NCI-H1048 (cell line): Measurements from ENCODE around the gene SIK2.

Experiments
- DNase-seq: peaks from one replicate; lab custom pipeline; 2025; lab: John Stamatoyannopoulos, UW

Gene SIK2

DNA sequence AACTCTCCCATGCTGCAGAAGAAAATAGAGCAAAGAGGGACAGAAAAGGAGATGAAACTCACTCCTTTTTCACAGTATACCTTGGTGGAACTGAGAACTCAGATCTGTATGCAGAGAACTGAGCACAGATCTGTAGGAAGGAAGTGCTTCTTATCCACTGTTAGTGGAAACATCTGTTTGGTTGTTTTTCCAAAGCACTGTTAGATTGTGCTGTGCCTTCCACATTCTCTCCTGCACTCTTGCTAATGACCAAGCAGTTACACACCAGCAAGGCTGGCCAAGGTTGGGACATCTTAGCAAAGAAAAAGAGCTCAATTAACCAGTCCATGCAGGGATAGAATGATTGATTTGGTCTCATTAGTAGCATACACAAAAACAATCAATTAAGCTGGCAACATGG lies 20.1 kb upstream of the SIK2 start:
- DNase-seq, result no peak

DNA sequence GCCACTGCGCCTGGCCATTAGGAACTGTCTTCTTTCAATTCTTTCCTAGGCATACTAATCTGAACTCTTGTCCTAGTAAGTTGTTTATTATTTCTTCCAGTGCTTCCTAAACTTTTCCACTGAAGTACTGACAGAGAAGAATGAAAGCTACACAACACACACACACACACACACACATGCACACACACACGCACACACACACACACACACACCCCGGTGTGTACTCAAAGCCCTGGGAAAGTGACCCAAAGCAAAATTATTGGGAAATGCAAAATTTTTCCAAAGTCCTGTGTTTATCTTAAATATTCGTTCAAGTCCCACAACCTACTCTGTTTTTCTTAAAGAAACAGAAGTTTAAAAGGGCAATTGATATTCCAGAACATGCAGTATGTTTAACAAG lies 19.4 kb upstream of the SIK2 start:
- DNase-seq, result no peak

- DNase-seq, result no peak
Observed at GRCh38 chr11:111585371-111585770, 16.9 kb upstream of the SIK2 start.

GRCh38 chr11:111586388-111586831 lies 15.8 kb upstream of the SIK2 start:
- DNase-seq, result no peak

DNA sequence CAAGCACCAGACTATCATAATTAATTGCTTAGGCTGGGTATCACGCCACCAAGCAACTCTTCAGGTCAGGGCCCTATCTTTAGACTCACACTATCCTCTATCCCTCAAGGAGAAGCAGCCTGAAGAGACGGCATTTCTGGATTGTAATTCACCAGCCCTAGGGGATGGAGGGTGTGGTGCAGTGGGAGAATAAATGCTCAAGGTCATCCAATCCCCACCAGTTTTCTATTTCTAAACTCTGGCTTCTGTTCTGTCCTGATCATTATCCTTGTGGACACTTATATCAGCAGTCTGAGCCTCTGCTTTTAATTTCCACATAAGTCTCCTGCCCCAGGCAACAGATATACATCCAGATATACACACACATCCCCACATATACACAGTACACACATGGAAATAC lies 13.1 kb upstream of the SIK2 start:
- DNase-seq, result no peak

DNA sequence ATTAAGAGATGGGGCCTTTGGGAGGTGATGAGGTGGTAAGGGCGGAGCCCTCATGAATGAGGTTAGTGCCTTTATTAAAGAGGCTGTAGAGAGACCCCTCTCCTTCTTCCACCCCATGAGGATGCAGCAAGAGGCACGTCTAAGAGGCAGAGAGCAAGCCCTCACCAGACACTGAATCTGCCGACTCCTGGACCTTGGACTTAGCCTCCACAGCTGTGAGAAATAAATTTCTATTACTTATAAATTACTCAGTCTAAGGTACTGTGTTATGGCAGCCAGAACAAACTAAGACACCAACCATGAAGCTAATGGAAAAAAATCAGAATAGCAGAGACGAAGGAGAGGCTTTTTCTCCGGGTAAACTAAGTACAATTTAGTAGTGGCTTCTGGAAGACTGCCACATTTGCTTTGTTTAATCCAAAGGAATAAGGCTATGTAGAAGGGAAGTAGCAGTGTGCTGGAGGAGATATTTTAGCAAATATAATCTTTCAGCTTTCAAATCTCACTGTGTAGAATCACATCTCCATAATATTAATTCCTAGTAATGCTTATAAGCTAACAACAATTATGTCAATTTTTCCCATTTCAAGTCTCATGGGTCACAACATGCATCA lies 12.3 kb upstream of the SIK2 start:
- no peak for DNase-seq

DNA sequence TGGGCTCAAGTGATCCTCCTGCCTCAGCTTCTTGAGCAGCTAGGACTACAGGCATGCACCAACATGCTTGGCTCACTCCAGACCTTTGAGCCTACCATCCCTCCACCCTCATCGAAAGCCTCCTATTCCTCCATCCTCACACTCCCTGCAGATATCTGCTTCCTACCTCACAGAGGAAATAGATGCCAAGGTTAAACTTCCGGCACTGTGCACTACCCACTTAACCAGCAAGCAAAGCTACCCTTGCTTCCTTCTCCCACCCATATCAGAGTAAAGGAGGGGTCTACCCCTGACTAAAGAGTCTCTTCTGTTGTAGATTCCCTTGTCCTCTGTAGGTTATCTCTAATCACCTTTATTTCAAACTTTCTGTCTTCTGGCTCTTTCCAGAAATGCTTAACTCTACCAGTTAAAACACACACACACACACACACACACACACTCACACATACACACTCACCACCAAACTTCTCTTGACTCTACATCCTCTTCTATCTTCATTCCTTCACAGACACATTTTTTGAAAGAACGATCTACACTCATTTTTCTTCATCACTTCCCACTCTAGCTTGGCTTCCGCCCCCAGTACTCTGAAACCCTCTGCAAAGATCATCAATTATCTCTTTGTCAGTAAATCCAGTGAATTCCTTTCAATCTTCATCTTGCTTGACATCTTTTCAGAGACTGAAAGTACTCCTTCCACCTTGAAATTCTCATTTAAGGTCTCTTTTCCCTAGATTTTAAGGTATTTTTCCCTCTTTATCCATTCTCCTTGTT lies 10.9 kb upstream of the SIK2 start:
- DNase-seq, result no peak

DNA sequence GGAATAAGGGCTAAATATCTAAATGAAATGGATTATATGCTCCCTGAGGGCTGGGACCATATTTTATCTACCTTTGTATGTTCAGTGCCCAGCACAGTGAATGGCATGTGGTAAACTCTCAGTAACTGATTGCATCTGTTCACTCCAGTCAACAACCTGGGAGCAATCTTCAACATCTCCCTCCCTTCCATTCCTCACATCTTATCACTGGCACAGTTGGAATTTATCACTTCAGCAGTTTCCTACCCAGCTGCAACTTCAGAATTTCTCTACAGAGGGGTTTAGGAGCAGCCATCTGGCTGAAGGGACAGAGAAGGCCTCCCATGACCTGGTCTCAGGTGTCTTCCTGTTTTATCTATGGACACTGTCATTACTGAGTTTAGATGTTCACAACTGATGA lies 9.8 kb upstream of the SIK2 start:
- no peak for DNase-seq

DNA sequence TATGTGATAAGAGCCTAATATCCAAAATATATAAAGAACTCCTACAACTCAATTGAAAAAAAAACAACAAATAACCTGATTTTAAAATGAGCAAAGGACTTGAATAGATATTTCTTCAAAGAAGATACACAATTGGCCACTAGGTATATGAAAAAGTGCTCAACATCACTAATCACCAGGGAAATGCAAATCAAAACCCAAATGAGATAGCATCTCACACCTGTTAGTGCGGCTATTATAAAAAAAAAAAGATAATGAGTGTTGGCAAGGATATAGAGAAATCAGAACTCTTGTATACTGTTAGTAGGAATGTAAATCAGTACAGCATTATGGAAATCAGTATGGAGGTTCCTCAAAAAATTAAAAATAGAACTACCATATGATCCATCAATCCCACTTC lies 5.9 kb upstream of the SIK2 start:
- DNase-seq, result no peak

GRCh38 chr11:111598148-111598547 lies 4.1 kb upstream of the SIK2 start:
- DNase-seq, result no peak

DNA sequence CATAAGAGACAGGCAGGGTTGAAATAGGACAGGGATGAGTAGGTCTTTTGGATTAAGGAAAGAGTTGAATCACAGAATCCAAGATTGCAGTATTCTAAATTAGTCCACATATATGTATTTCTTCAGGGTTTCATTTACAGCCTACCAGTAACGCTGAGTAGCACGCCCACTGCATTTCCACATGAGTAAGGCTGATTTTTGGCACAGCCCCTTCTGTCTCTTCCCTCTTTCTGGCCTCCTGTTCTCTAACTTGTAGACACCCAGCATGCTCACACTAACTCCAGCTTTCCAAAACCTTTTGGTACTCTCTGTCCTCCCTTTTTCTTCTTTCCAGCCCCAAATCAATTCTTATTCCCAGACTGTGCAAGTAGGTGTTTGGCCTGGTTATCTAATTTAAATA lies 3.7 kb upstream of the SIK2 start:
- DNase-seq, result no peak

DNA sequence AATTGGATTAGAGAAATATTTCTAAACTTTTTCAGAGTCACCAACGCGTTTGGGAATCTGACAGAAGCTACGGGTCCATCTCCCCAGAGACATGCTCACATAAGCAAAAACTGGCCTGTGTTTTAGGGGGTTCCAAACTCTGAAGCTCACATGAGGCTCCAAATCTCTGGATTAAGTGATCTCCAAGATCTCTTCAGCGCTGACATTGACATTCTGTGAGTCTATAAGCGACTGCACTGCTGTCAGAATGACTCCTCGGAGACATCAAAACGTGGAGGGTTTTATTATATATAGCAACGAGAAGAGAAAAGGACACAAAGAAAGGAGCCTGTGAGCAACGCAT lies 642 bp upstream of the SIK2 start:
- no peak for DNase-seq

DNA sequence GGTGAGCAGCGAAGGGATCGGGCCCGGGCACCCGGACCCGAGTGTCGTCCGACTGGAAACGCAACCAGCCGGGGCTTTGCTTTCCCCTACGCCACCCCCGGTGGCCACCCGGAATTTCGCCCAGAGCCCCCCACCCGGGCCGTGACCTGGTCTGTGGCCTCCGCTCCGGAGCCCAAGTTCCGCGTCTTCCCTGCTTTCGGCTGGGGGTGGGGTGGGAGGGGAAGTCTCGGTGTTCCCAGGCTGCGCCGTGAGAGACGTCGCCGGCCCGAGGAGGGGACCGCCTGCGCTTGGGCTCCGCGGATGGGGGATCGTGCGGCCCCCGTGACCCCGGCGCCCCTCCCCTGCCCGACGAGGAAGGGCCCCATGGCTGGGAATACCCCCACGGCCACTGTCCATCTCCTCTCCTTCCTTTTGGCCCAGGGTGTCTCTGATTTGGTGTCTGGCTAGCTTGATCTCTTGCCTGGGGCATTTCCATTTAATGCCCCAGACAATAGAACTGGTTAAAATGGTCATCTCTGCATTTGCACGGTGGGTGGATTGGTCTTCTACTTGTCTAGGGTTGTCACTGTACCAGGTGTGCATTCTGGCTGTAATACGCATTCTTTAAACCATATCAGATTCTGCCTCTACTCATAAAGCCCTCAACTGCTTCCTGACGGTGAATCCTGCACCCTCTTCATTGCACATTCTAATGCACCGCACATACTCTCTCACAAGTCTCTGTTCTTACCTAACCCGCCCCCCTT lies 789 bp downstream of the SIK2 start:
- DNase-seq, result no peak

DNA sequence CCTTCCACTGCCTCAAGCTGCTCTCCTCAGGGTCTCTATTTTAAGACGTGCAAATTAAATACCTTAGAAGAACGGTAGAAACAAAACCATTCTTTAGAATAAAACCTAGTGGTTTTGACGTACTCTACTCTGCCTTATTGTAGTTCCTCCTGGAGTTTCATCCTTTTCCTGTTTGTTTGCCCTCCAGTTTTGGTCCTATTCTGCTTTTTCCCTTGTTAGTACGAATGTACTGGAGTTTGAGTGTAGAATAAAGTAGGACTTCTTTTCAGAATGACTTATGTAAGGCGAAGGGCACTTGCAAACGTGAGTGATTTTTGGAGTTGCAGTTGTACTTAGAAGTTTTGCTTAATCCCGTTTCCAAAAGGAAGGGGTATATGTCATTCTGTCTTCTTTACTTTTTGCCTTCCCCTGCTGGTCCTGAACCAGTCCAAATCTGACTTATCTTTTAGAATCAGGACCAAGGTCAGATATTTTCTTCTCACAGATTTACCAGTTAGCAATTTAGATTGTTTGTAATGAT lies 1.4 kb downstream of the SIK2 start:
- DNase-seq, result no peak

DNA sequence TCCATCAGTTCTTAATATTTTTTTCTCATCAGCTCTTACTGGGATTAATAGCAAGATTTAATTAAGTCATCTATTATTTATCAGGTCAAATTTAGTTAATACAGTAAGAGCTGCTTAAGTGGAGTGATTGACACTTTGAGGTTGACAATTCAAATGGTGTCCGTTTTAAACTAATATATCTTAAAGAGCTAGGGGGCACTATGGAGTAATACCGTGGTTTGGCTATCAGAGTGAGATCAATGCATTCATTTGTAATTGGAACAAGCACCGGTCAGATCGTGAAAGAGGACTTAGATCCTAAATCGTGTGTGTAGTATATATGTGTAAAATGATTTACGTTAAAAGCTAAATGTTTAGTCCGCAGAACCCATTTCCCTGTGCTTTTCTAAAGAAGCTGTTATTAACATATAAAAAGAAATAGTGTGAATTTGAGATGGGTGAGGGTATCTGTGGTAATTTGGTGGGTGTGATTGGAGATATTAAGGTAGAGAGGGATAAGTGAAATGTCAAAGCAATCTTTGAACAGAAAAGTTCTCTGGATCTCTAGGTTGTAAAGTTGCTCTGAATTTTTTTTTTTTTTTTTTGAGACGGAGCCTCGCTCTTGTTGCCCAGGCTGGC lies 2.3 kb downstream of the SIK2 start:
- DNase-seq, result no peak

GRCh38 chr11:111605681-111606080 lies 3.4 kb downstream of the SIK2 start:
- no peak for DNase-seq

DNA sequence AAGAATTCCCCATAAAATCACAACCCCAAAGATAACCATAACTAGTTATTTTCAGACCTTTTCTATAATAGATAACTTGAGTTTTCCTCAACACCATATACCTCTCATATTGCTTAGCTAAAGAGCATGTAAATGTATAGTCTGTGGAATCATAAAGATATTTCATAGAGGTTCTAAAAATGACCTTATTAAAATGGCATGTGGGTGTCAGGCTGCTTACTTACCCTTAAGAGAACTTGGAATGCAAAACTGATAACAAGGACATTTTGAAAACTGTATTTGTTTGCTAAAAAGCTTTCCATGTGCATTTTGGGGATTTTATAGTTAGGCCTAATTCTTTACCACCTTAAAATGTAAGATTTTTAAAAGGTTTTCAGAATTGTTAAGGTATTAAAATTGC lies 4.7 kb downstream of the SIK2 start:
- DNase-seq, result no peak

DNA sequence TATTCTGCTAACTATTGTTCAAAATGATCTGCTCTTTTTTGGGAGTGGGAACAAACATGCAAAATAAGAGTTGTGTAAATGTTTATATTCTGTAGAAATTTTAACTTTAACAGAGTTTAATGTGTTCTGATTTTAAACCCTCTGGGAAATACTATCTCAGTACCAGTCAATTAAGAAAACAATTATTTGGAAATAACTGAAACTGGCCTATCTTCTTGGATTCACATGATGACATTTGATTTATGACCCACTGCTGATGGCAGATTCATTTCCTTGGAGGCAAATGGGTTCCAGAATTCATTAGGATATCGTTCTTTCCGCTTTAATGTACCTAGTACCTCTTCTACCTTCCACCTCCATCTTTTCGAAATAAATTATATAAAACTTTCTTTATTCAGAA lies 5.5 kb downstream of the SIK2 start:
- DNase-seq, result no peak

DNA sequence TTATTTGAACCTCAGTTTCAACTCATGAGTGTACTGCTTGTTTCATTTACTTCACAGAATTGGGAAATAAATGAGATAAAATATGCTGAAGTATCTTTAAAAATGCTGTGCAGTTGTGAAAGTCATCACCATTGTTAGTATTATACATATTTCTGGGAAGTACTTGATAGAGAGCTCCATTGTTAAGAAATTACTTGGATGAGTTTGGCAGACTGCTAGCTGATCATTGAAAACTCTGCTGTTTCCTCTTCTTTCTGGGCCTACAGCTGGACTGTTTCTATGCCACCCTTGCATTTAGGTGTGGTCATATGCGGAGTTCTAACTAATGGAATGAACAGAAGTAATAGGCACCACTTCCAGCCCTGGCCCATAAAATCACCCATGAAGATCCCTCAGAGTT lies 10.0 kb downstream of the SIK2 start:
- no peak for DNase-seq

- no peak for DNase-seq
Observed at GRCh38 chr11:111617286-111617685, 15.0 kb downstream of the SIK2 start.

GRCh38 chr11:111620518-111620917 lies 18.3 kb downstream of the SIK2 start:
- no peak for DNase-seq

GRCh38 chr11:111623527-111624030 lies 21.3 kb downstream of the SIK2 start:
- no peak for DNase-seq
